ENCODE data around the gene HSPA4.
A peak's percentile ranks its signal among the peaks of the same experiment; 100 is the strongest.
"Not testable (repeated sequence)": the region's sequence is repeated elsewhere in the genome, so short reads cannot be mapped to it uniquely, and the experiment has no call there.

Gene HSPA4

GRCh38 chr5:133017964-133018363 is 33.8 kb upstream of the HSPA4 start:
- H4K20me1 ChIP-seq (ENCODE audit: insufficient read depth, low read length): 0 out of 2 replicates have a peak, but pooled peaks cover 4% of the 10 kb centered on the region
- no peak overlapping the region for H2AFZ ChIP-seq (ENCODE audit: low read depth, low read length)
- H3K9ac ChIP-seq (ENCODE audit: low read depth, low read length): no peak overlapping the region
- no peaks in the 10 kb centered on the region for H3K27me3 ChIP-seq (ENCODE audit: insufficient read depth, low read length, poor library complexity)
- ATAC-seq (ENCODE audit: insufficient read depth, low read depth): no peak
- H3K4me3 ChIP-seq (ENCODE audit: low read depth in 1 of 2, low read length in 2 of 2): no peak overlapping the region
- H3K79me2 ChIP-seq (ENCODE audit: insufficient read depth, low read length): peaks cover 71% of the 10 kb centered on the region
- no peak overlapping the region for H3K27ac ChIP-seq (ENCODE audit: low read length)
- no peaks in the 10 kb centered on the region for H3K4me1 ChIP-seq (ENCODE audit: insufficient read depth, low read length)
- TF ChIP-seq CTCF (IDR thresholded peaks at IDR 0.05; ENCODE audit: borderline replicate concordance, extremely low read depth, low read length, poor library complexity, severe bottlenecking) (no peak), EZH2 (IDR thresholded peaks at IDR 0.05; ENCODE audit: borderline replicate concordance, low read depth, low read length, severe bottlenecking) (no peak)
- H3K36me3 ChIP-seq (ENCODE audit: insufficient read depth, low read length): peaks cover 39% of the 10 kb centered on the region
- H3K9me3 ChIP-seq (ENCODE audit: insufficient read depth, low read length, severe bottlenecking): no peaks in the 10 kb centered on the region
- no peak for DNase-seq
- no peak overlapping the region for H3K4me2 ChIP-seq (ENCODE audit: insufficient read depth, low read length)

GRCh38 chr5:133019471-133019870 is 32.3 kb upstream of the HSPA4 start:
- not testable (repeated sequence) for H3K9me3 ChIP-seq (ENCODE audit: insufficient read depth, low read length, severe bottlenecking); H3K27me3 ChIP-seq (ENCODE audit: insufficient read depth, low read length, poor library complexity); H2AFZ ChIP-seq (ENCODE audit: low read depth, low read length); H3K4me1 ChIP-seq (ENCODE audit: insufficient read depth, low read length); H3K4me3 ChIP-seq (ENCODE audit: low read depth in 1 of 2, low read length in 2 of 2); H3K9ac ChIP-seq (ENCODE audit: low read depth, low read length); H4K20me1 ChIP-seq (ENCODE audit: insufficient read depth, low read length); DNase-seq; H3K4me2 ChIP-seq (ENCODE audit: insufficient read depth, low read length); ATAC-seq (ENCODE audit: insufficient read depth, low read depth); H3K27ac ChIP-seq (ENCODE audit: low read length)
- Histone ChIP-seq H3K79me2 (ENCODE audit: insufficient read depth, low read length) (peaks cover 81% of the 10 kb centered on the region), H3K36me3 (ENCODE audit: insufficient read depth, low read length) (peaks cover 42% of the 10 kb centered on the region)

- Histone ChIP-seq H2AFZ (ENCODE audit: low read depth, low read length) (peak within 1 kb of the TSS; percentile 98), H3K4me3 (ENCODE audit: low read depth in 1 of 2, low read length in 2 of 2) (peak within 1 kb of the TSS; percentile 84 to 90), H4K20me1 (ENCODE audit: insufficient read depth, low read length) (0 out of 2 replicates have a peak, but pooled peaks cover 2% of the 10 kb centered on the region), H3K27ac (ENCODE audit: low read length) (peak within 1 kb of the TSS; percentile 84), H3K4me2 (ENCODE audit: insufficient read depth, low read length) (peak within 1 kb of the TSS; percentile 82), H3K9ac (ENCODE audit: low read depth, low read length) (peak within 1 kb of the TSS; percentile 79), H3K79me2 (ENCODE audit: insufficient read depth, low read length) (peaks cover 49% of the 10 kb centered on the region), H3K4me1 (ENCODE audit: insufficient read depth, low read length) (peaks cover 26% of the 10 kb centered on the region), H3K27me3 (ENCODE audit: insufficient read depth, low read length, poor library complexity) (no peaks in the 10 kb centered on the region), H3K36me3 (ENCODE audit: insufficient read depth, low read length) (peaks cover 8% of the 10 kb centered on the region), H3K9me3 (ENCODE audit: insufficient read depth, low read length, severe bottlenecking) (no peaks in the 10 kb centered on the region)
- ATAC-seq (ENCODE audit: insufficient read depth, low read depth): peak; percentile 99
- peak; percentile 96 for DNase-seq
- TF ChIP-seq EZH2 (IDR thresholded peaks at IDR 0.05; ENCODE audit: borderline replicate concordance, low read depth, low read length, severe bottlenecking) (no peak), CTCF (IDR thresholded peaks at IDR 0.05; ENCODE audit: borderline replicate concordance, extremely low read depth, low read length, poor library complexity, severe bottlenecking) (no peak)
Measured at GRCh38 chr5:133025804-133026663, 25.8 kb upstream of the HSPA4 start, which contains the start of gene ZCCHC10. Gene ZCCHC10, minus strand, starts transcription at chr5:133026549. Its CDS starts 12 bp downstream, at chr5:133026537.

GRCh38 chr5:133026664-133027153 is 25.1 kb upstream of the HSPA4 start:
- DNase-seq (no peak), ATAC-seq (ENCODE audit: insufficient read depth, low read depth) (no peak)
- peak overlapping the region; percentile 96 for H2AFZ ChIP-seq (ENCODE audit: low read depth, low read length)
- TF ChIP-seq EZH2 (IDR thresholded peaks at IDR 0.05; ENCODE audit: borderline replicate concordance, low read depth, low read length, severe bottlenecking) (no peak), CTCF (IDR thresholded peaks at IDR 0.05; ENCODE audit: borderline replicate concordance, extremely low read depth, low read length, poor library complexity, severe bottlenecking) (no peak)
- H3K4me2 ChIP-seq (ENCODE audit: insufficient read depth, low read length): peak overlapping the region; percentile 82
- H3K27me3 ChIP-seq (ENCODE audit: insufficient read depth, low read length, poor library complexity): no peaks in the 10 kb centered on the region
- H3K4me1 ChIP-seq (ENCODE audit: insufficient read depth, low read length): peaks cover 26% of the 10 kb centered on the region
- peak overlapping the region; percentile 79 for H3K9ac ChIP-seq (ENCODE audit: low read depth, low read length)
- H3K27ac ChIP-seq (ENCODE audit: low read length): no peak overlapping the region; the same call in 1 of the 2 replicates
- H3K79me2 ChIP-seq (ENCODE audit: insufficient read depth, low read length): peaks cover 43% of the 10 kb centered on the region
- peaks cover 8% of the 10 kb centered on the region for H3K36me3 ChIP-seq (ENCODE audit: insufficient read depth, low read length)
- H4K20me1 ChIP-seq (ENCODE audit: insufficient read depth, low read length): 0 out of 2 replicates have a peak, but pooled peaks cover 2% of the 10 kb centered on the region
- peak overlapping the region; percentile 18 to 84; a peak in 3 of 4 replicates for H3K4me3 ChIP-seq (ENCODE audit: low read depth in 1 of 2, low read length in 2 of 2)
- H3K9me3 ChIP-seq (ENCODE audit: insufficient read depth, low read length, severe bottlenecking): no peaks in the 10 kb centered on the region
